GF-D8 (cell line): ENCODE results near the gene ANKS1A.
"Not testable (repeated sequence)": the region's sequence is repeated elsewhere in the genome, so short reads cannot be mapped to it uniquely, and the experiment has no call there.

Experiments used
- DNase-seq: peaks from one replicate; lab custom pipeline; 2025; lab: John Stamatoyannopoulos, UW

The ANKS1A gene

GRCh38 chr6:35120746-35121145, 231.7 kb downstream of the ANKS1A start:
- no peak for DNase-seq

DNA sequence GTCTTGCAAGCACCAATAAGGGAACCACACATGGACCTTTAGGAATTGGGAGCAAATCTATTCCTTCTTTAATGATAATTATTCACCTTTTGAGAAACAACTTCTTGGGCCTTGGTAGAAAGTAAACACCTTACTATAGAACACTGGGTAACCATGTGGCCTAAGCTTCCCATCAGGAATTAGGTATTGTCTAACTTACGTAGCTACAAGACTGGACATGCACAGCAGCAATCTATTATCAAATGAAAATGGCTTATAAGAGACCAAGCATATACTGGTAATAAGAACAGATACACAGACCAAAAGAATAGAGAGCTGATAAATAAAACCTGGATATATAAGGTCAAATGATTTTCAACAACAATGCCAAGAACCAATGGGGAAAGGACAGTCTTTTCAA, 235.3 kb downstream of the ANKS1A start:
- DNase-seq, result no peak

- no peak for DNase-seq
Observed at GRCh38 chr6:35128042-35128441, 239.0 kb downstream of the ANKS1A start.

DNA sequence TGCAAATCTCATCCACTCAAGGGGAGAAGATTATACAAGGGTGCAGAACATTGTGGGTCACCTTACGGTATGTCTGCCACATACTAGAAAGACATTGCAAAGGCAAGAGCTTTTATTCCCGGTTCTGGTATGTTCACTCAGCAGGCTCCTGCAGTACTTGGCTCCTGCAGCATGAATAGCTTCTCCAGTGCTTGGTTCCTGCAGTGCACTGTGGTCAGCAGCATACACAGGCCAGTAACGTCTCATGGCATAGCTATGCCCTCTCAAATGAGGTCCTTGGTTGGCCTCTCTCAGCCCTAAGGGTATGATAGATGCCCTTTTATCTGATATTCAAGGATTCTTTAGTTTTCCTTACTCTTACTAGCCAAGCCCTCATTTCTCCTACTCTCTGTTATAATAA, 239.4 kb downstream of the ANKS1A start:
- DNase-seq, result no peak

GRCh38 chr6:35136185-35136584, 247.1 kb downstream of the ANKS1A start:
- DNase-seq, result no peak

DNA sequence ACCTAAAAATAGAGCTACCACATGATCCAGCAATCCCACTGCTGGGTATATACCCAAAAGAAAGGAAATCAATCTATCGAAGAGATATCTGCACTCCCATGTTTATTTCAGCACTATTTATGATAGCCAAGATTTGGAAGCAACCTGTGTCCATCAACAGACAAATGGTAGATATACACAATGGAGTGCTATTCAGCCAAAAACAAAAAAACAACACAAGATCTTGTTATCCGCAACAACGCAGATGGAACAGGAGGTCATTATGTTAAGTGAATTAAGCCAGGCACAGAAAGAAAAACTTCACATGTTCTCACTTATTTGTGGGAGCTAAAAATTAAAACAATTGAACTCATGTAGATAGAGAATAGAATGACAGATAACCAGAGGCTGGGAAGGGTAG, 249.1 kb downstream of the ANKS1A start:
- not testable (repeated sequence) for DNase-seq

GRCh38 chr6:35139470-35139869, 250.4 kb downstream of the ANKS1A start:
- DNase-seq, result no peak

DNA sequence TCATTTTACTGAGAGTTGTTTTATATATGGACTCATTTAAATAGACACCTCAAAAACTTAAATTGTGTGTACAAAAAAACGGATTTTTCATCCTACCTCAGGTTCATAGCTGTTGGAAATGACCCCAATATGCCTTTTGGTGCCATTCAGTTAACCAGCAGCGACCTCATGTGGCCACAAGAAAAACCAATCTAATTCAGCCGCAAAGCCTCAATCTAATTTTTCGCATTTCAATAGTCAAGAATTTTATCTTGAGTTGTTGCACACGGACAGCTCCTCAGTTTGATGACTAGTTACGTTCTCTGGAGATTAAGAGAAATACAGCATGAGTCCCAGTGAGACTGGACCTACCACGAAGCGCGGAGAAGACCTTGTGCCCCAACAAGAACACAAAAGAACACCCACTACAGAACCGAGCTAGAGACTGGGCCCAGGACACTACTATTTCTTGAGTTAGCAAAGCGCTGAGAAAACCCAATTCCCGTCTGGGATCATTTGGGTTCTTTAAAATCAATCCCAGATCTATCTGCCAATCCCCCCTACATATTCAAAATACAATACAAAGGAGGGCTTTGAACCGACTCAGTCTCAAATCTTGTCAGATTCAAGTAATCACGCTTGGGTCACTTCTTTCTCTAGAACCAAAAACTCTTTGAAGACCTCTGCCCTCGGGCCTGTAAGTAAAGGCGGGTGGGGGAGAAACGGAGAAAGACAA, 251.0 kb downstream of the ANKS1A start:
- peak; percentile 31 for DNase-seq

DNA sequence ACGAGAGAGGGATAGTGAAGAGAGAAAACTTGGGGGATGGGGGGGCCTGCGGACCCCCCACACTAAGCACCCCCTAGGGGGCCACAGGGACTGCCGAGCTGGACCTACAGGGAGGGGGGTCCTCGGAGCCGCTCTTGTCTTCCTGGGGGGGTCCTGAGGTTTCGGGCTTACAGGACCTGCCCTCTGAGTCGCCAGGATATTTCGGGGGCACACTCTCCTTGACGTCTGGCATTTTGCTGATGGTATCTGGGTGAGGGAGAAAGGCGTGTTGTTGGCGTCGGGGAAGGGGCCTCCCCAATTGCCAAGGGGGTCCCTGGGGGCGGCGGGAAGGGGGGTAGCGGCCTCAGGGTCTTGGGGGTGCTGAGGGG, 251.6 kb downstream of the ANKS1A start:
- DNase-seq, result no peak
